LNCaP clone FGC (cell line): ENCODE results near the gene MYH7B.

Experiments
- DNase-seq: peaks from one replicate; pipeline ENCODE4 v3.0.0-alpha.2; 2011; ENCODE audit warnings: low read depth
- H3K4me3 ChIP-seq: 2 replicates; pipeline ENCODE4 v1.5.1; 2011; ENCODE audit warnings: mild to moderate bottlenecking, low read depth, low read length, control low read depth
- TF ChIP-seq, protein P1 (sequence below): IDR thresholded peaks from 2 replicates; pipeline ENCODE4 v1.5.1; 2012; ENCODE audit warnings: mild to moderate bottlenecking; ENCODE audit not compliant: control insufficient read depth, insufficient read depth; ENCODE audit errors: extremely low read depth

MYH7B gene

DNA sequence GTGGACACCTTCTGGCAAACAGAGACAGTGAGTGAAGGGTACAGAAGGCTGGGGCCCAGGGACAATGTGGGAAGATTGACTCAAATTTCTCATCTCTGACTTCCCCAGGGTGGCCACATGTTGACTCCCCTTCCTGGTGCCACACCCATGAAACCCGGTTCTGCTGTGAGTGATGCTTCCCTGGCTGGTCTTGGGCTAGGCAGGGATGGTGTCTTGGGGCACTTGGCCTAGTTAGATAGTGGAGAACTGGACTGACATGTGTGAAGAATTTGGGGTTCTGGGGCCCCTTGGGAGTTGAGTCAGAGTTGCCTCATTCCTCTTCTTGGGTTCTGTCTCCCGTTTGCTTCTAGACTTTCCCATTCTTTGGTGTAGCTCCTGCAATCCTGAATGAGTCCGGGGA is 34.2 kb upstream of the MYH7B start:
- H3K4me3 ChIP-seq: no peak overlapping the region
- DNase-seq: no peak
- TF ChIP-seq, protein P1, sequence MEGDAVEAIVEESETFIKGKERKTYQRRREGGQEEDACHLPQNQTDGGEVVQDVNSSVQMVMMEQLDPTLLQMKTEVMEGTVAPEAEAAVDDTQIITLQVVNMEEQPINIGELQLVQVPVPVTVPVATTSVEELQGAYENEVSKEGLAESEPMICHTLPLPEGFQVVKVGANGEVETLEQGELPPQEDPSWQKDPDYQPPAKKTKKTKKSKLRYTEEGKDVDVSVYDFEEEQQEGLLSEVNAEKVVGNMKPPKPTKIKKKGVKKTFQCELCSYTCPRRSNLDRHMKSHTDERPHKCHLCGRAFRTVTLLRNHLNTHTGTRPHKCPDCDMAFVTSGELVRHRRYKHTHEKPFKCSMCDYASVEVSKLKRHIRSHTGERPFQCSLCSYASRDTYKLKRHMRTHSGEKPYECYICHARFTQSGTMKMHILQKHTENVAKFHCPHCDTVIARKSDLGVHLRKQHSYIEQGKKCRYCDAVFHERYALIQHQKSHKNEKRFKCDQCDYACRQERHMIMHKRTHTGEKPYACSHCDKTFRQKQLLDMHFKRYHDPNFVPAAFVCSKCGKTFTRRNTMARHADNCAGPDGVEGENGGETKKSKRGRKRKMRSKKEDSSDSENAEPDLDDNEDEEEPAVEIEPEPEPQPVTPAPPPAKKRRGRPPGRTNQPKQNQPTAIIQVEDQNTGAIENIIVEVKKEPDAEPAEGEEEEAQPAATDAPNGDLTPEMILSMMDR: no peak

- DNase-seq: peak; percentile 6
- no peak overlapping the region for H3K4me3 ChIP-seq
- TF ChIP-seq, protein P1: no peak
Measured at GRCh38 chr20:34922654-34923381, 32.9 kb upstream of the MYH7B start.

GRCh38 chr20:34923414-34923813 is 32.3 kb upstream of the MYH7B start:
- H3K4me3 ChIP-seq: no peak overlapping the region
- DNase-seq: no peak
- TF ChIP-seq, protein P1: no peak

GRCh38 chr20:34925341-34925740 is 30.3 kb upstream of the MYH7B start:
- no peak for DNase-seq
- TF ChIP-seq, protein P1: no peak
- no peak overlapping the region for H3K4me3 ChIP-seq

DNA sequence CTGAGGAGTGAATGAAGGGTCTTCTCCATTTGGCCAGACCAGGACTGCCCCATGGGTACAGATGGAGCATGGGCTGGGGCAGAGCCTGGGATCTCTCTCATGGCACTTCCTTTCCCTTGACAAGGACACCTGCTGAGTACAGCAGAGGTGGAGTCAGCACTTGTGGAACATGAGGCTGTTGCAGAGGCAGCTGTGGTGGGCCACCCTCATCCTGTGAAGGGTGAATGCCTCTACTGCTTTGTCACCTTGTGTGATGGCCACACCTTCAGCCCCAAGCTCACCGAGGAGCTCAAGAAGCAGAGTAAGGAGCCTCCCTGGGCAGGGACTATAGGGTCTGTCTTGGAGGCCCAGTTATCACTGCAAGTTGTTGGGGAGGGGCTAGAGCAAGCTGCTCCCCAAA is 29.7 kb upstream of the MYH7B start:
- DNase-seq: no peak
- no peak overlapping the region for H3K4me3 ChIP-seq
- TF ChIP-seq, protein P1: no peak

- TF ChIP-seq, protein P1: no peak
- DNase-seq: no peak
- H3K4me3 ChIP-seq: no peak overlapping the region
Measured at GRCh38 chr20:34926581-34926980, 29.1 kb upstream of the MYH7B start.

GRCh38 chr20:34927736-34928135 is 27.9 kb upstream of the MYH7B start:
- DNase-seq: no peak

More at GRCh38 chr20:34927736-34928135, 27.9 kb upstream of the MYH7B start:
- no peak overlapping the region for H3K4me3 ChIP-seq
- TF ChIP-seq, protein P1: no peak
